GM13976 (cell line): ENCODE measurements around the gene IQCK.

Source experiments
- DNase-seq: peaks from one replicate; pipeline ENCODE4 v3.0.0; 2012; ENCODE audit warnings: low spot score
- CTCF ChIP-seq: IDR thresholded peaks from 2 replicates; pipeline ENCODE4 v1.5.1; 2012; ENCODE audit warnings: borderline replicate concordance, mild to moderate bottlenecking; ENCODE audit not compliant: insufficient read depth; ENCODE audit errors: extremely low read depth, missing control alignments, control extremely low read depth
- in situ Hi-C: fragments of 300-500 bp; cut with MboI; formaldehyde crosslinking; loops from one replicate; pipeline ENCODE4 v1.12.0; 2022; ENCODE audit warnings: low sequenced_read_pairs, mixed read lengths, inconsistent platforms; ENCODE audit not compliant: unreplicated experiment

Gene IQCK

GRCh38 chr16:19805459-19806162 lies 87.5 kb downstream of the IQCK start:
- DNase-seq: no peak
- TF ChIP-seq CTCF: no peak
- in situ Hi-C loops: no loop called here

GRCh38 chr16:19808061-19808641 lies 90.1 kb downstream of the IQCK start:
- TF ChIP-seq CTCF: no peak
- DNase-seq: no peak
- in situ Hi-C loops: no loop called here

- TF ChIP-seq CTCF: no peak
- no peak for DNase-seq
- in situ Hi-C loops: no loop called here
Observed at GRCh38 chr16:19809121-19809635, 91.1 kb downstream of the IQCK start.

GRCh38 chr16:19809693-19810092 lies 91.6 kb downstream of the IQCK start:
- TF ChIP-seq CTCF: no peak
- DNase-seq: no peak
- in situ Hi-C loops: no loop called here

GRCh38 chr16:19810817-19811731 lies 93.0 kb downstream of the IQCK start:
- in situ Hi-C loops: no loop called here

More at GRCh38 chr16:19810817-19811731, 93.0 kb downstream of the IQCK start:
- DNase-seq: no peak
- TF ChIP-seq CTCF: no peak
